ENCODE measurements around the gene TADA1. TPM values are rescaled to one million over a fixed set of nuclear protein-coding genes. Genes with fewer than 3 reads are reported as not detected.

The TADA1 gene
- total RNA-seq, 1 experiment from 2014 or later: 16.0 TPM

- peaks cover 89% of the 10 kb centered on the region for H3K79me2 ChIP-seq (ENCODE audit: insufficient read depth, low read length)
- peaks cover 0 to 13% of the 10 kb centered on the region in 2 experiments; a peak in 2 of 4 replicates for H3K4me1 ChIP-seq (ENCODE audit: control insufficient read depth in 1 of 2, insufficient read depth in 2 of 2, low read length in 2 of 2)
- no TSS peak for BruUV-seq (replicated peaks)
- H3K9me3 ChIP-seq (ENCODE audit: control insufficient read depth in 1 of 2, insufficient read depth in 1 of 2, low read depth in 1 of 2, low read length in 2 of 2): no peaks in the 10 kb centered on the region
- no peak overlapping the region for H3K27ac ChIP-seq (ENCODE audit: low read depth, low read length)
- peaks cover 60 to 81% of the 10 kb centered on the region in 2 experiments for H3K36me3 ChIP-seq (ENCODE audit: control insufficient read depth in 1 of 2, insufficient read depth in 2 of 2, low read length in 2 of 2)
- no peaks in the 10 kb centered on the region for H3K27me3 ChIP-seq (ENCODE audit: insufficient read depth, low read length)
- no peaks in the 10 kb centered on the region for H4K20me1 ChIP-seq (ENCODE audit: insufficient read depth)
- TF ChIP-seq EZH2 (IDR thresholded peaks at IDR 0.05) (no peak), TCF7L2 (IDR thresholded peaks at IDR 0.05; ENCODE audit: borderline replicate concordance, extremely low read depth, insufficient read depth, insufficient read length) (no peak), JUND (IDR thresholded peaks at IDR 0.05) (no peak), YY1 (IDR thresholded peaks at IDR 0.05; ENCODE audit: extremely low read depth, insufficient replicate concordance, low read depth, low read length) (no peak), ATF3 (IDR thresholded peaks at IDR 0.05) (no peak), RAD21 (IDR thresholded peaks at IDR 0.05; ENCODE audit: low read depth) (no peak), SP1 (IDR thresholded peaks at IDR 0.05; ENCODE audit: low read depth) (no peak), EZH2phosphoT487 (IDR thresholded peaks at IDR 0.05; ENCODE audit: borderline replicate concordance) (no peak), ELF1 (IDR thresholded peaks at IDR 0.05; ENCODE audit: borderline replicate concordance, low read depth) (no peak), ZFX (IDR thresholded peaks at IDR 0.05) (no peak), MAX (IDR thresholded peaks at IDR 0.05) (no peak), FOSL1 (IDR thresholded peaks at IDR 0.05; ENCODE audit: low read depth) (no peak), SIN3A (IDR thresholded peaks at IDR 0.05; ENCODE audit: low read depth) (no peak), POLR2AphosphoS5 (IDR thresholded peaks at IDR 0.05; ENCODE audit: low read depth, low read length) (no peak), CEBPB (IDR thresholded peaks at IDR 0.05; ENCODE audit: low read depth) (no peak), CTCF (IDR thresholded peaks at IDR 0.05 in 2 of 3, conservative IDR thresholded peaks at IDR 0.05 in 1 of 3; ENCODE audit: borderline replicate concordance in 1 of 3, insufficient read depth in 1 of 3, low read depth in 2 of 3, low read length in 2 of 3) (no peak), ZBTB33 (IDR thresholded peaks at IDR 0.05; ENCODE audit: extremely low read depth, insufficient replicate concordance, low read length) (no peak)
- intact Hi-C loops (cut with micrococcal nuclease): no loop called here
- ATAC-seq: no peak
- no peak for DNase-seq (ENCODE audit: low read depth, low spot score)
- no peaks in the 10 kb centered on the region for H3K9me2 ChIP-seq (ENCODE audit: insufficient read depth)
- no peak overlapping the region for H3K4me2 ChIP-seq (ENCODE audit: low read length)
- ChIA-PET RAD21 (ENCODE audit: low non-redundant PET in 1 of 2, low total read pairs in 2 of 2, uncharacterized antibody in 2 of 2, unreplicated experiment in 2 of 2) (no interaction called here), CTCF (no interaction called here), POLR2A (no interaction called here)
- no peak overlapping the region for H3K4me3 ChIP-seq (replicated peaks in 1 of 2; ENCODE audit: low read depth in 1 of 2, low read length in 2 of 2)
- H3K9ac ChIP-seq (ENCODE audit: low read length): no peak overlapping the region
- no peak overlapping the region for H2AFZ ChIP-seq (ENCODE audit: low read depth, low read length, poor library complexity, severe bottlenecking)
Measured at GRCh38 chr1:166844791-166845190, 31.3 kb downstream of the TADA1 start.
